Measurements from ENCODE around the gene SPSB1. TPM values are rescaled to one million over a fixed set of nuclear protein-coding genes. Genes with fewer than 3 reads are reported as not detected.
"Not testable (repeated sequence)": the region's sequence is repeated elsewhere in the genome, so short reads cannot be mapped to it uniquely, and the experiment has no call there.

The SPSB1 gene
- total and polyA plus RNA-seq, 12 donors, result 1.4 to 14.0 (median 9.9) TPM

- Histone ChIP-seq H3K27ac (no peak overlapping the region), H3K36me3 (replicated peaks in 1 of 2) (no peaks in the 10 kb centered on the region), H3K27me3 (no peaks in the 10 kb centered on the region), H3K4me1 (replicated peaks in 1 of 2) (peaks cover 6 to 24% of the 10 kb centered on the region in 2 donors), H3K4me3 (no peak overlapping the region), H3K9me3 (replicated peaks in 1 of 3) (no peaks in the 10 kb centered on the region)
- DNase-seq, result no peak
- TF ChIP-seq POLR2A (IDR thresholded peaks at IDR 0.05), result no peak
- no peak for TF ChIP-seq CTCF (IDR thresholded peaks at IDR 0.05)
- 37 to 70% (median 65%) methylated on average over 3 of the region's 3 CpGs for WGBS, 4 donors
- intact Hi-C loops (cut with DNase I), result no loop called here
These were observed 5.6 kb downstream of the SPSB1 start for GRCh38 chr1:9298282-9298681.

DNA sequence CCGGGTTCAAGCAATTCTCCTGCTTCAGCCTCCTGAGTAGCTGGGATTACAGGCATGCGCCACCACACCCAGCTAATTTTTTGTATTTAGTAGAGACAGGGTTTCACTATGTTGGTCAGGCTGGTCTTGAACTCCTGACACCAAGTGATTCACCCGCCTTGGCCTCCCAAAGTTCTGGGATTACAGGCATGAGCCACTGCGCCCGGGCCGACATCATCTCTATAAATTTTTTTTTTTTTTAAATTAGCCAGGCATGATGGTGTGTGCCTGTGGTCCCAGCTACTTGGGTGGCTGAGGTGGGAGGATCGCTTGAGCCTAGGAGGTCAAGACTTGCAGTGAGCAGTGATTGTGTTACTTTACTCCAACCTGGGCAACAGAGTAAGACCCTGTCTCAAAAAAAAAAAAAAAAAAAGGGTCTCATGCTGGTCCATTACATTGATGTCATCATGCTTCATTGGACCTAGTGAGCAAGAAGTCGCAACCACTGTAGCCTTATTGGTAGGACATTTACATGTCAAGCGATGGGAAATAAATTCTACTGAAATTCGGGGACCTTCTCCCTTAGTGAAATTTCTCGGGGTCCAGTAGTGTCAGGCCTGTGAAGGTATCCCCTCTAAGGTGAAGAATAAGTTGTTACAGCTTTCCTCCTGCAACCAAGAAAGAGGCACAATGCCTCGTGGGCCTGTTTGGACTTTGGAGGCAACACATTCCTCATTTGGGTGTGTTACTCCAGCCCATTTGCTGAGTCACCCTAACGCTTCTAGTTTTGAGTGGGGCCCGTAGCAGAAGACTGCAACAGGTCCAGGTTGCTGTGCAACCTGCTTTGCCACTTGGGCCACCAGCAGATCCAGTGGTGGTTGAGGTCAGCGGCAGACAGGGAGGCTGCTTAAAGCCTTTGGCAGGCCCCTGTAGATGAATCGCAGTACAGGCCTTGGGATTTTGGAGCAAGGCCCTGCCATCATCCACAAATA lies 7.2 kb downstream of the SPSB1 start:
- 84 to 92% (median 88%) methylated on average over 15 to 16 of the region's 16 CpGs for WGBS, 4 donors
- H3K9me3 ChIP-seq (replicated peaks in 1 of 3); DNase-seq; H3K4me3 ChIP-seq; H3K36me3 ChIP-seq (replicated peaks in 1 of 2); intact Hi-C loops (cut with DNase I); H3K27me3 ChIP-seq: not testable (repeated sequence)
- peaks cover 0 to 20% of the 10 kb centered on the region in 2 donors for H3K4me1 ChIP-seq (replicated peaks in 1 of 2)
- H3K27ac ChIP-seq, result peak overlapping the region in 1 of 5 donors; percentile 62

DNA sequence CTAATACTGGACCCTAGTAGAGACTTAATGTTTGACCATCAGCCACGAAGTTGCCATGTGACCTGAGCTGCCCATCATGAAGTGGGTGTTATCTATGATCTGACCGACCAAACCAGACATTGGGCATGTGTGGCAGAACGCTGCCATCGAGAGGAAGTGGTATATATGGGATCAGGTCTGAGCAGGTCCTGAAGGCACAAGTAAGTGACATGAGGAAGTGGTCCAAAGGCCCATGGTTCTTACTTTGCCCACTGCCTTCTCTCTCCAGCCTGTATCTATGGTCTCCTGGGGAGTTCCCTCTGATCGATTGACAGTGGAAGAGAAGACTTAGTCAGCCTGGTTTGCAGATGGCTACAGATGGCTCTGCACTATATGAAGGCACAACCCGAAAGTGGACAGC lies 7.9 kb downstream of the SPSB1 start:
- Histone ChIP-seq H3K27me3 (no peaks in the 10 kb centered on the region), H3K9me3 (replicated peaks in 1 of 3) (no peaks in the 10 kb centered on the region), H3K36me3 (replicated peaks in 1 of 2) (no peaks in the 10 kb centered on the region), H3K4me3 (no peak overlapping the region), H3K4me1 (replicated peaks in 1 of 2) (peaks cover 0 to 20% of the 10 kb centered on the region in 2 donors), H3K27ac (peak overlapping the region in 1 of 5 donors; percentile 62)
- intact Hi-C loops (cut with DNase I), result no loop called here
- 79 to 89% (median 81%) methylated on average over 4 to 6 of the region's 6 CpGs for WGBS, 4 donors
- no peak for DNase-seq
- TF ChIP-seq CTCF (IDR thresholded peaks at IDR 0.05) (no peak), POLR2A (IDR thresholded peaks at IDR 0.05) (no peak)

DNA sequence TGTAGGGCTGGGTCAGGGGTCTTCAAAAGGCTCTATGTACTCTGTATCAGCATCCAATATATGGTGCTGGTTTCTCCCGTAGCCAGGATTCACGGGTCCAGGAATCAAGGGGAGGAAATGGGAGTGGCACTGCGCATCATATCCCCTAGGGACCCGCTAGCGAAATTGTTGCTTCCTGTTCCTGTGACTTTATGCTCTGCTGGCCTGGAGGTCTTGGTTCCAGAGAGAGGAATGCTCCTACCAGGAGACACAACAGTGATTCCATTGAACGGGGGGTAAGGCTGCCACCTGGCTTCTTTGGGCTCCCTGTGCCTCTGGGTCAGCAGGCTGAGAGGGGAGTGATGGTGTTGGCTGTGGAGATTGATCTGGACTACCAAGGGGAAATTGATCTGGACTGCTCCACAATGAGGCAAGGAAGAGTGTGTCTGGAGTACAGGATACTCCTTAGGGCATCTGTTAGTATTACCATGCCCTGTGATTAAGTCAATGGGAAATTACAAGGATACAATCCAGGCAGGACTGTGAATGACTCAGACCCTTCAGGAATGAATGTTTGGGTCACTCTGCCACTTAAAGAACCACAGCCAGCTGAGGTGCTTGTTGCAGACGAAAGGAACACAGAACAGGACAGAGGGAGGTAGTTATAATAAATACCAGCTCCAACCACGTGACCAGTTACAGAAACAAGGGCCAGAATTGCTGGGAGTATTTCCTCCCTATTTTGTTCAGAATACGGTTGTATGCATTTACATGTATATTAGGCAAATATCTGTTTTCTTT lies 10.2 kb downstream of the SPSB1 start:
- no peaks in the 10 kb centered on the region for H3K36me3 ChIP-seq (replicated peaks in 1 of 2)
- peaks cover 0 to 20% of the 10 kb centered on the region in 2 donors for H3K4me1 ChIP-seq (replicated peaks in 1 of 2)
- intact Hi-C loops (cut with DNase I), result no loop called here
- no peaks in the 10 kb centered on the region for H3K9me3 ChIP-seq (replicated peaks in 1 of 3)
- peak overlapping the region in 3 of 5 donors; percentile 45 to 88 (median 66) for H3K27ac ChIP-seq
- 44 to 71% (median 59%) methylated on average over 6 to 9 of the region's 9 CpGs for WGBS, 4 donors
- no peaks in the 10 kb centered on the region for H3K27me3 ChIP-seq
- peak in 3 of 7 donors; percentile 26 to 42 (median 38) for DNase-seq
- TF ChIP-seq CTCF (IDR thresholded peaks at IDR 0.05) (no peak), POLR2A (IDR thresholded peaks at IDR 0.05) (no peak)
- H3K4me3 ChIP-seq, result no peak overlapping the region
